ENCODE results near the gene DOCK4. TPM values are rescaled to one million over a fixed set of nuclear protein-coding genes. Genes with fewer than 3 reads are reported as not detected.

The DOCK4 gene
- total and polyA plus RNA-seq, 3 donors from 2014 or later: 5.4 to 17.1 (median 12.4) TPM

- no peak overlapping the region for H3K4me3 ChIP-seq
- H3K9me3 ChIP-seq: no peaks in the 10 kb centered on the region
- 90 to 94% methylated on average over 5 of the region's 5 CpGs for WGBS, 2 donors
- H3K27ac ChIP-seq: no peak overlapping the region
- H3K36me3 ChIP-seq (ENCODE audit: low read depth, missing control alignments): no peaks in the 10 kb centered on the region
- no peak for DNase-seq
- no peaks in the 10 kb centered on the region for H3K27me3 ChIP-seq
- no peaks in the 10 kb centered on the region for H3K4me1 ChIP-seq
- no peak for TF ChIP-seq CTCF (IDR thresholded peaks at IDR 0.05)
- no peak for TF ChIP-seq POLR2A (IDR thresholded peaks at IDR 0.05)
- intact Hi-C loops (cut with DNase I; ENCODE audit: low total_unique reads): no loop called here
Observed at GRCh38 chr7:112070674-112071256, 135.4 kb downstream of the DOCK4 start.

- Histone ChIP-seq H3K9me3 (no peaks in the 10 kb centered on the region), H3K4me3 (no peak overlapping the region), H3K27ac (no peak overlapping the region), H3K27me3 (no peaks in the 10 kb centered on the region), H3K36me3 (ENCODE audit: low read depth, missing control alignments) (no peaks in the 10 kb centered on the region), H3K4me1 (no peaks in the 10 kb centered on the region)
- TF ChIP-seq POLR2A (IDR thresholded peaks at IDR 0.05) (no peak), CTCF (IDR thresholded peaks at IDR 0.05) (no peak)
- intact Hi-C loops (cut with DNase I; ENCODE audit: low total_unique reads): no loop called here
- DNase-seq: no peak
- 87 to 92% methylated on average over 3 of the region's 3 CpGs for WGBS, 2 donors
Observed at GRCh38 chr7:112069879-112070321, 136.3 kb downstream of the DOCK4 start.

DNA sequence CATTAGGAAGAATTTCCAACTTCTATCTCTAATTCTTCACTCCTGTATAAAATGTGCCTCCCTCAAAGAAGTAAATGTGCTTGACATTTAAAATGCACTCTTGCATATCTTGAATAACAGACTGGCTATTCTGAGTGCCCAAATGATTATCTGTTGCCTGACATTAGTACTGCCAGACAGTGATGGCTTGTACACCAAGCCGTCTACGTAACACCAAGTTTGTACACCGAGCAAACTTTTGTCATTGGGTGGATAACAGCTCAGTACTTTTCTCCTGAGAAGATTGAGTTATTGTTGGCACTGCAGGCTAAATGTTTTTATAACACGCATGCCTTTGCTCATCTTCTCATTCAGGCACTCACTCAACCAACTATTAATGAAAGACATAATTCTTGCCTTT is 137.2 kb downstream of the DOCK4 start:
- Histone ChIP-seq H3K27me3 (no peaks in the 10 kb centered on the region), H3K27ac (no peak overlapping the region), H3K4me1 (no peaks in the 10 kb centered on the region), H3K4me3 (no peak overlapping the region), H3K9me3 (no peaks in the 10 kb centered on the region), H3K36me3 (ENCODE audit: low read depth, missing control alignments) (no peaks in the 10 kb centered on the region)
- no peak for DNase-seq
- WGBS, 2 donors: 78 to 87% methylated on average over 4 of the region's 4 CpGs
- intact Hi-C loops (cut with DNase I; ENCODE audit: low total_unique reads): no loop called here
- TF ChIP-seq CTCF (IDR thresholded peaks at IDR 0.05) (no peak), POLR2A (IDR thresholded peaks at IDR 0.05) (no peak)

DNA sequence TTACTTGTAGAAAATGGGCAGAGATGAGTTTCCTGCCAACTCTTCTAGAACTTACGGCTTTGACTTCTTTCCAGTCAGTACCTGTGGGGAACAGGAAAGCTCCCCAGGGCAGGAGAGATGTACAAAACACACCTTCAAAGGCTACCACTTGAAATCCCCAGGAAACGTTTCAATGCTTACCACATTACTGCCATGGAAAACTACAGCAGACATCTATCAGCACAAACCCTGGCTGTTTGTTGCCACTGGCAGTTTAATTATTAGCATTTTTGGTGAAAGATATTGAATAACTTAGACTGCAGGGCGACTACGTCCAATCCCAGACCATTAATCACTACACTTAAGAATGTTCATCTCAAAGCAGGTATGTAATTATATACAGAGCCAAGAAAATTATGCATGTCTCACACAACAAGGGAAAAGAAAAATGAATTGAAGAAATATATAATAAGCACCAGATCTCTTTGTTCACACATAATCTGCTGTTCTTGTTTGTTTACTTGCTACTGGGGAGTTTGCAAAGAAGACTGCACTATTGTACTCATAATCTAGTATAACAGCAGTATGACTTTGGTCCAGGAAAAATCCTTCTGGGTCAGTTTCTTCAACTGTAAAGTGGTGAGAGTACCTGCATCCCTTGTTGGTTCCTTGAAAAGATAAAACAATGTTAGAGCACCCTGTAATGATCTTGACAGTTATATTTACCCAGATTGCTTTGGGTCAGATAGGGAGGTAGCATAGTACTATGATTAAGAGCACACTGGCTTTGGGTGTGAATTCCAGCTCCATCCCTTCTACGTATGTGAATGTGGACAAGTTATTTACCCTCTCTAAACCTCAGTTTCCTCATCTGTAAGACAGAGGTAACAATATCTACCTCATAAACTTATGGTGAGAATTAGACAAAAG is 138.3 kb downstream of the DOCK4 start:
- Histone ChIP-seq H3K27me3 (no peaks in the 10 kb centered on the region), H3K9me3 (no peaks in the 10 kb centered on the region), H3K36me3 (ENCODE audit: low read depth, missing control alignments) (no peaks in the 10 kb centered on the region), H3K4me3 (no peak overlapping the region), H3K27ac (no peak overlapping the region), H3K4me1 (no peaks in the 10 kb centered on the region)
- 87 to 93% methylated on average over 5 of the region's 5 CpGs for WGBS, 2 donors
- DNase-seq: no peak
- no peak for TF ChIP-seq POLR2A (IDR thresholded peaks at IDR 0.05)
- TF ChIP-seq CTCF (IDR thresholded peaks at IDR 0.05): no peak
- intact Hi-C loops (cut with DNase I; ENCODE audit: low total_unique reads): no loop called here

All from testis (tissue), 3 donors.